ENCODE measurements around the gene NKAIN2.

DNA sequence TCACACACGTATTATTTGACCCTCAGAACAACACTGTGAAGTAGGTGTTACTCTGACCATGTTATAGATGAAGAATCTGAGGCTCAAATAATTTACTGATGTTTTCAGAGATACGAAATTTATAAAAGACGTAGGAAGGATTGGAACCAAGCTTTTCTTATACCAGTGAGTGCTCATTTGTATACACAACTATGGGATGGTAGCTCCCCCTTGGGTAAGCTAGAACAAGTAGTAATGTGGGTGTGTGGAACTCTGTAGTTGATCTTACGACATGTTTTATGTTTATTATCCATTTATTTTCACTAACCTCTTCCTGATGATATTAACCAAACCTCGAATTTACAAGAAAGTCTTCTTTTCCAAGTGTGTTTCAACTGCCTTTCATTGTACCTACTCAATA is 248.5 kb downstream of the NKAIN2 start:
- TF ChIP-seq EZH2 (IDR thresholded peaks at IDR 0.05; ENCODE audit: low read length): no peak
- TF ChIP-seq, protein P1, sequence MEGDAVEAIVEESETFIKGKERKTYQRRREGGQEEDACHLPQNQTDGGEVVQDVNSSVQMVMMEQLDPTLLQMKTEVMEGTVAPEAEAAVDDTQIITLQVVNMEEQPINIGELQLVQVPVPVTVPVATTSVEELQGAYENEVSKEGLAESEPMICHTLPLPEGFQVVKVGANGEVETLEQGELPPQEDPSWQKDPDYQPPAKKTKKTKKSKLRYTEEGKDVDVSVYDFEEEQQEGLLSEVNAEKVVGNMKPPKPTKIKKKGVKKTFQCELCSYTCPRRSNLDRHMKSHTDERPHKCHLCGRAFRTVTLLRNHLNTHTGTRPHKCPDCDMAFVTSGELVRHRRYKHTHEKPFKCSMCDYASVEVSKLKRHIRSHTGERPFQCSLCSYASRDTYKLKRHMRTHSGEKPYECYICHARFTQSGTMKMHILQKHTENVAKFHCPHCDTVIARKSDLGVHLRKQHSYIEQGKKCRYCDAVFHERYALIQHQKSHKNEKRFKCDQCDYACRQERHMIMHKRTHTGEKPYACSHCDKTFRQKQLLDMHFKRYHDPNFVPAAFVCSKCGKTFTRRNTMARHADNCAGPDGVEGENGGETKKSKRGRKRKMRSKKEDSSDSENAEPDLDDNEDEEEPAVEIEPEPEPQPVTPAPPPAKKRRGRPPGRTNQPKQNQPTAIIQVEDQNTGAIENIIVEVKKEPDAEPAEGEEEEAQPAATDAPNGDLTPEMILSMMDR (optimal IDR thresholded peaks at IDR 0.05 in 1 of 3, IDR thresholded peaks at IDR 0.05 in 1 of 3, conservative IDR thresholded peaks at IDR 0.05 in 1 of 3; ENCODE audit: extremely low read depth in 1 of 3, insufficient read depth in 2 of 3, low read length in 3 of 3): no peak
